ENCODE results near the gene TBC1D22A. TPM values are rescaled to one million over a fixed set of nuclear protein-coding genes. Genes with fewer than 3 reads are reported as not detected.

Gene TBC1D22A
- total RNA-seq, 1 experiment from 2014 or later = 20.9 TPM

DNA sequence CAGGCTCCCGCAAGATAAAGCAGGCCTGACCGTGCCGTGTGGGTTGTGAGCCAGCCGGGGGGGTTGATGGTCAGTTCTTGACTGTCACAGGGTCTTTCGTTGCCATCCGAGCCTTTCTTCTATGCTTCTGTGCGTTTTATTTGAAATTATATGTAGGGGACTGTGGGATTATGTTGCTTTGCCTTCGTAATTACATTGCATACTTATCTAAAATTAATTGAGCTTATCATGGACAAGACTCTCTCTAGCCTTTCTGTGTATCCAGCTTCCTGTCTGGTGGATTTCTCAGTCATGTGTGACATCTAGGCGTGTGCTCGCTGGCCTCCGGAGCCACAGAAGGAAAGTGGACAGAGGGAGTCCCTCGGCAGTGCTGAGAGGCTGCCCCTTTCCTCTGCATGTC is 93.2 kb downstream of the TBC1D22A start:
- DNase-seq (ENCODE audit: low read depth, low spot score) = no peak
- ChIA-PET RAD21 (ENCODE audit: low non-redundant PET in 1 of 2, low total read pairs in 2 of 2, uncharacterized antibody in 2 of 2, unreplicated experiment in 2 of 2) (no interaction called here), CTCF (no interaction called here), POLR2A (no interaction called here)
- no peak for TF ChIP-seq YY1 (IDR thresholded peaks at IDR 0.05; ENCODE audit: extremely low read depth, insufficient replicate concordance, low read depth, low read length)
- TF ChIP-seq CEBPB (IDR thresholded peaks at IDR 0.05; ENCODE audit: low read depth) = no peak
- no peak for TF ChIP-seq ELF1 (IDR thresholded peaks at IDR 0.05; ENCODE audit: borderline replicate concordance, low read depth)
- no peak for TF ChIP-seq SP1 (IDR thresholded peaks at IDR 0.05; ENCODE audit: low read depth)
- intact Hi-C loops (cut with micrococcal nuclease) = no loop called here
- no peaks in the 10 kb centered on the region for H3K27me3 ChIP-seq (ENCODE audit: insufficient read depth, low read length)
- H3K4me2 ChIP-seq (ENCODE audit: low read length) = no peak overlapping the region
- H3K9me2 ChIP-seq (ENCODE audit: insufficient read depth) = no peaks in the 10 kb centered on the region
- no peak overlapping the region for H3K9ac ChIP-seq (ENCODE audit: low read length)
- no peak overlapping the region for H3K27ac ChIP-seq (ENCODE audit: low read depth, low read length)
- no TSS peak for BruUV-seq (replicated peaks)
- no peaks in the 10 kb centered on the region for H3K9me3 ChIP-seq (ENCODE audit: control insufficient read depth in 1 of 2, insufficient read depth in 1 of 2, low read depth in 1 of 2, low read length in 2 of 2)
- no peak for ATAC-seq
- H3K4me1 ChIP-seq (ENCODE audit: control insufficient read depth in 1 of 2, insufficient read depth in 2 of 2, low read length in 2 of 2) = peaks cover 0 to 5% of the 10 kb centered on the region in 2 experiments; a peak in 2 of 4 replicates
- H3K79me2 ChIP-seq (ENCODE audit: insufficient read depth, low read length) = peaks cover 4% of the 10 kb centered on the region; the same call in 1 of the 2 replicates
- H4K20me1 ChIP-seq (ENCODE audit: insufficient read depth) = no peaks in the 10 kb centered on the region
- no peak overlapping the region for H3K4me3 ChIP-seq (replicated peaks in 1 of 2; ENCODE audit: low read depth in 1 of 2, low read length in 2 of 2)
- H2AFZ ChIP-seq (ENCODE audit: low read depth, low read length, poor library complexity, severe bottlenecking) = no peak overlapping the region
- no peaks in the 10 kb centered on the region for H3K36me3 ChIP-seq (ENCODE audit: control insufficient read depth in 1 of 2, insufficient read depth in 2 of 2, low read length in 2 of 2)

DNA sequence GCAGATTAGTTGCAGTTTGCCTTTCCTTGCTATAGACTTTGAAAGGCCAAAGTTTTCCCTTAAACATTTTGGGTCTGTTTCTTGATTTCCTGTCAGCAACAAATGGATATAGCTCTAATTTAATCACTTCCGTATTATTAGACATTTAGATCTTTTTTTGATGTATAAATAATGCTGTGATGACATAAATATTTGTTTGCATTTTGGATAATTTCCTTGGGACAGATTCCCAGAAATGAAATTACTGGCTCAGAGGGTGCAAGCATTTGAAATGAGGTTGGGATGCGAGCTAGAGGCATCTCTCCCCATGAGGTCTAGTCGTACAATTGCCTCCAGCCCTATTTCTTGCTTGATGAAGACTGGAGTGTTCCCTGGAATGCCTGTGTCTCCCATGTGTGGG is 94.2 kb downstream of the TBC1D22A start:
- Histone ChIP-seq H4K20me1 (ENCODE audit: insufficient read depth) (no peaks in the 10 kb centered on the region), H3K9me2 (ENCODE audit: insufficient read depth) (no peaks in the 10 kb centered on the region), H3K4me2 (ENCODE audit: low read length) (no peak overlapping the region), H3K79me2 (ENCODE audit: insufficient read depth, low read length) (peaks cover 4% of the 10 kb centered on the region; the same call in 1 of the 2 replicates), H3K27ac (ENCODE audit: low read depth, low read length) (no peak overlapping the region), H2AFZ (ENCODE audit: low read depth, low read length, poor library complexity, severe bottlenecking) (no peak overlapping the region), H3K9me3 (ENCODE audit: control insufficient read depth in 1 of 2, insufficient read depth in 1 of 2, low read depth in 1 of 2, low read length in 2 of 2) (no peaks in the 10 kb centered on the region), H3K36me3 (ENCODE audit: control insufficient read depth in 1 of 2, insufficient read depth in 2 of 2, low read length in 2 of 2) (no peaks in the 10 kb centered on the region), H3K4me3 (replicated peaks in 1 of 2; ENCODE audit: low read depth in 1 of 2, low read length in 2 of 2) (no peak overlapping the region), H3K4me1 (ENCODE audit: control insufficient read depth in 1 of 2, insufficient read depth in 2 of 2, low read length in 2 of 2) (peaks cover 0 to 5% of the 10 kb centered on the region in 2 experiments; a peak in 2 of 4 replicates), H3K27me3 (ENCODE audit: insufficient read depth, low read length) (no peaks in the 10 kb centered on the region), H3K9ac (ENCODE audit: low read length) (no peak overlapping the region)
- no peak for DNase-seq (ENCODE audit: low read depth, low spot score)
- intact Hi-C loops (cut with micrococcal nuclease) = no loop called here
- ChIA-PET CTCF (no interaction called here), RAD21 (ENCODE audit: low non-redundant PET in 1 of 2, low total read pairs in 2 of 2, uncharacterized antibody in 2 of 2, unreplicated experiment in 2 of 2) (no interaction called here), POLR2A (no interaction called here)
- BruUV-seq (replicated peaks) = no TSS peak
- ATAC-seq = no peak
- TF ChIP-seq POLR2A (IDR thresholded peaks at IDR 0.05; ENCODE audit: borderline replicate concordance, extremely low read depth, insufficient read depth, insufficient read length) (no peak), SRF (IDR thresholded peaks at IDR 0.05; ENCODE audit: low read depth) (no peak), FOSL1 (IDR thresholded peaks at IDR 0.05; ENCODE audit: low read depth) (no peak), YY1 (IDR thresholded peaks at IDR 0.05; ENCODE audit: extremely low read depth, insufficient replicate concordance, low read depth, low read length) (no peak), EZH2phosphoT487 (IDR thresholded peaks at IDR 0.05; ENCODE audit: borderline replicate concordance) (no peak), ZNF274 (IDR thresholded peaks at IDR 0.05; ENCODE audit: low read depth, low read length) (no peak), EGR1 (IDR thresholded peaks at IDR 0.05; ENCODE audit: low read depth) (no peak), JUND (IDR thresholded peaks at IDR 0.05) (no peak), SIN3A (IDR thresholded peaks at IDR 0.05; ENCODE audit: low read depth) (no peak), POLR2AphosphoS5 (IDR thresholded peaks at IDR 0.05; ENCODE audit: low read depth, low read length) (no peak), SP1 (IDR thresholded peaks at IDR 0.05; ENCODE audit: low read depth) (no peak), EZH2 (IDR thresholded peaks at IDR 0.05) (no peak), ELF1 (IDR thresholded peaks at IDR 0.05; ENCODE audit: borderline replicate concordance, low read depth) (no peak)
- TF ChIP-seq, protein P1, sequence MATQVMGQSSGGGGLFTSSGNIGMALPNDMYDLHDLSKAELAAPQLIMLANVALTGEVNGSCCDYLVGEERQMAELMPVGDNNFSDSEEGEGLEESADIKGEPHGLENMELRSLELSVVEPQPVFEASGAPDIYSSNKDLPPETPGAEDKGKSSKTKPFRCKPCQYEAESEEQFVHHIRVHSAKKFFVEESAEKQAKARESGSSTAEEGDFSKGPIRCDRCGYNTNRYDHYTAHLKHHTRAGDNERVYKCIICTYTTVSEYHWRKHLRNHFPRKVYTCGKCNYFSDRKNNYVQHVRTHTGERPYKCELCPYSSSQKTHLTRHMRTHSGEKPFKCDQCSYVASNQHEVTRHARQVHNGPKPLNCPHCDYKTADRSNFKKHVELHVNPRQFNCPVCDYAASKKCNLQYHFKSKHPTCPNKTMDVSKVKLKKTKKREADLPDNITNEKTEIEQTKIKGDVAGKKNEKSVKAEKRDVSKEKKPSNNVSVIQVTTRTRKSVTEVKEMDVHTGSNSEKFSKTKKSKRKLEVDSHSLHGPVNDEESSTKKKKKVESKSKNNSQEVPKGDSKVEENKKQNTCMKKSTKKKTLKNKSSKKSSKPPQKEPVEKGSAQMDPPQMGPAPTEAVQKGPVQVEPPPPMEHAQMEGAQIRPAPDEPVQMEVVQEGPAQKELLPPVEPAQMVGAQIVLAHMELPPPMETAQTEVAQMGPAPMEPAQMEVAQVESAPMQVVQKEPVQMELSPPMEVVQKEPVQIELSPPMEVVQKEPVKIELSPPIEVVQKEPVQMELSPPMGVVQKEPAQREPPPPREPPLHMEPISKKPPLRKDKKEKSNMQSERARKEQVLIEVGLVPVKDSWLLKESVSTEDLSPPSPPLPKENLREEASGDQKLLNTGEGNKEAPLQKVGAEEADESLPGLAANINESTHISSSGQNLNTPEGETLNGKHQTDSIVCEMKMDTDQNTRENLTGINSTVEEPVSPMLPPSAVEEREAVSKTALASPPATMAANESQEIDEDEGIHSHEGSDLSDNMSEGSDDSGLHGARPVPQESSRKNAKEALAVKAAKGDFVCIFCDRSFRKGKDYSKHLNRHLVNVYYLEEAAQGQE (IDR thresholded peaks at IDR 0.05; ENCODE audit: low read depth) = no peak
- TF ChIP-seq, protein P2, sequence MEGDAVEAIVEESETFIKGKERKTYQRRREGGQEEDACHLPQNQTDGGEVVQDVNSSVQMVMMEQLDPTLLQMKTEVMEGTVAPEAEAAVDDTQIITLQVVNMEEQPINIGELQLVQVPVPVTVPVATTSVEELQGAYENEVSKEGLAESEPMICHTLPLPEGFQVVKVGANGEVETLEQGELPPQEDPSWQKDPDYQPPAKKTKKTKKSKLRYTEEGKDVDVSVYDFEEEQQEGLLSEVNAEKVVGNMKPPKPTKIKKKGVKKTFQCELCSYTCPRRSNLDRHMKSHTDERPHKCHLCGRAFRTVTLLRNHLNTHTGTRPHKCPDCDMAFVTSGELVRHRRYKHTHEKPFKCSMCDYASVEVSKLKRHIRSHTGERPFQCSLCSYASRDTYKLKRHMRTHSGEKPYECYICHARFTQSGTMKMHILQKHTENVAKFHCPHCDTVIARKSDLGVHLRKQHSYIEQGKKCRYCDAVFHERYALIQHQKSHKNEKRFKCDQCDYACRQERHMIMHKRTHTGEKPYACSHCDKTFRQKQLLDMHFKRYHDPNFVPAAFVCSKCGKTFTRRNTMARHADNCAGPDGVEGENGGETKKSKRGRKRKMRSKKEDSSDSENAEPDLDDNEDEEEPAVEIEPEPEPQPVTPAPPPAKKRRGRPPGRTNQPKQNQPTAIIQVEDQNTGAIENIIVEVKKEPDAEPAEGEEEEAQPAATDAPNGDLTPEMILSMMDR (IDR thresholded peaks at IDR 0.05 in 2 of 3, conservative IDR thresholded peaks at IDR 0.05 in 1 of 3; ENCODE audit: borderline replicate concordance in 1 of 3, insufficient read depth in 1 of 3, low read depth in 2 of 3, low read length in 2 of 3) = no peak
